ENCODE data around the gene BST2.

Gene BST2

DNA sequence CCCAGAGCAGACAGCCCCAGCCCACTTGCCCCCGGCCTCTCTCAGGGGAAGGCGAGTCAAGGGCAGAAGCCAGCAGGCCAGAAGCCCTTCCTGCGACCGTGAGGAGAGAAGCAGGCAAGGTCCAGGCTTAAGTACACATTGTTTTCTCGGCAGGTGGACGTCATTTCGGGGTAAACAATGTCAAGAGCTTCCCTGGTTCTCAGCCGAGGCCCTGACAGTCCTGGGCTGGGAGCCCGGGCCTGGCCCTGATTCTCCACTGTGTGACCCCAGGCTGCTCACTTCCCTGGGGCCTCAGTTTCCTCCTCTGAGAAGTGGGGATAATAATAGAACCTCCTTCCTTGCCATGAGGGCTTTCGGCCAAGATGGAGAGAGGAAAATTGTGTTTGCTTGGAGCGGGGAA, 47.7 kb downstream of the BST2 start:
- DNase-seq (ENCODE audit: insufficient read length, low spot score) (no peak), FAIRE-seq (no peak)
- TF ChIP-seq POLR2A (IDR thresholded peaks at IDR 0.05; ENCODE audit: low read depth, low read length) = no peak

DNA sequence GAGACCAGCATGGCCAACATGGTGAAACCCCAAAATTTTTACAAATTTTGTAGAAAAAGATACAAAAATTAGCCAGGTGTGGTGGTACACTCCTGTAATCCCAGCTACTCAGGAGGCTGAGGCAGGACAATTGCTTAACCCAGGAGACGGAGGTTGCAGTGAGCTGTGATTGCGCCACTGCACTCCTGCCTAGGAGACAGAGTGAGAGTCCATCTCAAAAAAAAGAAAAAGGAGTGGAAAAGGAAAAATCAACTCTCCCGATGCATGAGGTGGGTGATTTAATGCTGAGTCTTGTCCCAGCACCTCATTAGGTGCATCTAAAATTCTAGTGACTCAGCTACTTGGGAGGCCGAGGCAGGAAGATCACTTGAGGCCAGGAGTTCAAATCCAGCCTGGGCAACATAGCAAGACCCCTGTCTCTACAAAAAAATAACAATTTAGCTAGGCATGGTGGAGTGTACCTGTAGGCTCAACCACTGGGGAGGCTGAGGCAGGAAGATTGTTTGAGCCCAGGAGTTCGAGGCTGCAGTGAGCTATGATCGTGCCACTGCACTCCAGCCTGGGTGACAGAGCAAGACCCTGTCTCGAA, 48.3 kb downstream of the BST2 start:
- no peak for FAIRE-seq
- no peak for DNase-seq (ENCODE audit: insufficient read length, low spot score)
- TF ChIP-seq POLR2A (IDR thresholded peaks at IDR 0.05; ENCODE audit: low read depth, low read length) = no peak

GRCh38 chr19:17353386-17353785, 52.0 kb downstream of the BST2 start:
- no peak for TF ChIP-seq POLR2A (IDR thresholded peaks at IDR 0.05; ENCODE audit: low read depth, low read length)
- FAIRE-seq (no peak), DNase-seq (ENCODE audit: insufficient read length, low spot score) (no peak)

All from H54 (cell line).